Left forelimb (tissue), 1 donor: Measurements from ENCODE around the gene TRPM4.
A peak's percentile ranks its signal among the peaks of the same experiment; 100 is the strongest.
"Not testable (repeated sequence)": the region's sequence is repeated elsewhere in the genome, so short reads cannot be mapped to it uniquely, and the experiment has no call there.

ENCODE experiments used
- DNase-seq: peaks from one replicate; pipeline ENCODE4 v3.0.0-alpha.2; 2018; ENCODE audit warnings: low spot score

The TRPM4 gene

DNA sequence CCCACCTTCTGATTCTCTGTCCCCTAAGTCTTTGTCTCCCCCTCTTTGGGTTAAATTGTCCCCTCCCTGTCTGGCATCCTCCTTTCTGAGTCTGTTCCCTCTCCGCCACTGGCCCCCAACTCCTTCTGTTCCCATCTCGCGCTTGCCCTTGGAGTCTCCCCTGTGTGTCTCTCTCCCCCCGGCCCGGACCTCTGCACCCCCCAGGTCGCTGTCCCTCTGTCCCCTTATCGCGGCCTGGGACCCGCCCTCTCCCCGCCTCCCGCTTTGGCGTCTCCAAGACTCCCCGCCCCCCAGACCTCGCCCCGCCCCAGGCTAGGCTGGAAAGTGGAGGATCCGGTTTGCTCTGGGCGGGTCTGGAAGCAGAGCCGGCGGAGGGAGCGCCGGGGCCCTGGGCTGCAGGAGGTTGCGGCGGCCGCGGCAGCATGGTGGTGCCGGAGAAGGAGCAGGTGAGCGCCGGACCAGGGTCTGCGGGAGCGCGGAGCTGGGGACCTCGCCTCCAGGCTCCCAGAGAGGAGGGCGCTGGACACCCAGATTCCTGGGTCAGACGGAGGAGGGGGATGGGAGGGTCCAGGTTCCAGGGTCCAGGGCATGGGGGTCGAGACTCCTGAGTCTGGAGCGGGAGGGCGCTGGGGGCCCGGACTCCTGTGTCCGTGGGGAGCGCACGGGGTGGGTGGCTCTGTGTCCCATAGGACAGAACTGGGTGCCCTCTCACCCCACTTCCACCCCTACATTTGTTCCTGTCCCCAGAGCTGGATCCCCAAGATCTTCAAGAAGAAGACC, at the start of gene TRPM4:
TSS of gene TRPM4 (plus strand) at position 348 of the 780 bp plus-strand sequence. CDS start at position 423, 75 bp downstream.
- DNase-seq: peak; percentile 92

DNA sequence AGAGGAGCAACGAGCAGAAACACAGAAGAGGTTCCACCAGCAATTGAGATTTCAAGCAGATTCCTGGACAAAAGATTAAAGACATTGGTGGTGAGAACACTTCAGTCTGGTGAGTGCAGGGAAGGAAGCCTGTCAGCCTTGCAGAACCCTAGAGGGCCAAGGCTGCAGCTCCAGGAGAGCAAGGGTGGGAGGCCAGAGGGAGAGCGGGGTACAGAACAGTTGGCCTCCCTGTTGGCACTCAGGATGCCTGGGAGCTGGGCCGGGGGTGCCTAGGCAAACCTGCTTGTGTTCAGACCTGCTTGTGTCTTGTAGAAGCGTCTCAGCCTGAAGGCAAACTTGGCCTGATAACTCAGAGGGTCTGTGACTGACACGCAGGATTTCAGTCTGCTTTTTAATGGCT, 48.5 kb upstream of the TRPM4 start:
- no peak for DNase-seq

DNA sequence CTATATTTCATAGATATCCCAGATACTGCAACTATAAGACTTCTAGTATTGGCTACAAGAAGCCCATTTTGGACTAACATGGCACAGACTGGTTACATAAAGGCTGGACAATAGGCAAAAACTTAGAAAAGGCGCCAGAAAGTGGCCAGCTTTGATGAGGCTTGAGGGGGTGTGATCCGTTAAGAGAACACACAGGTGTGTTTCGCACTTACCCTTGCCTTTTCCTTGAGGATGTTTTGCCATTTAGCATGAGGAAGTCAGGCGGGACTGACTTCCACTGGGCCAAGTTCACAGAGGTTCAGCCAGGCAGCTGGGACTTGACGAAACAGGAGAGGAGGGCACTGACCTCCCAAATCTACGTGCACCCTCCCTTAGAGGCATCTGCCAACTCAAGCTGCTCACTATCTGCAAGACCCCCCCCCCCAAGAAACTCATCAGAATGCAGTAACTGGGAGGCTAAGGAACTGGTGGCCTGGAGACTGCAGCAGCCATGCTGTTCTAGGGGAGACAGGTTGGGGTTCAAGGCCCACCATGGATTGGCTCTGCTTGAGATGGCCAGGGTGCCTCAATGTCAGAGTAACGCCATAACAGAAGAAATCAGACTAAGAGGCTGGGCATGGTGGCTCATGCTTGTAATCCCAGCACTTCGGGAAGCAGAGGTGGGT, 47.9 kb upstream of the TRPM4 start:
- no peak for DNase-seq

DNA sequence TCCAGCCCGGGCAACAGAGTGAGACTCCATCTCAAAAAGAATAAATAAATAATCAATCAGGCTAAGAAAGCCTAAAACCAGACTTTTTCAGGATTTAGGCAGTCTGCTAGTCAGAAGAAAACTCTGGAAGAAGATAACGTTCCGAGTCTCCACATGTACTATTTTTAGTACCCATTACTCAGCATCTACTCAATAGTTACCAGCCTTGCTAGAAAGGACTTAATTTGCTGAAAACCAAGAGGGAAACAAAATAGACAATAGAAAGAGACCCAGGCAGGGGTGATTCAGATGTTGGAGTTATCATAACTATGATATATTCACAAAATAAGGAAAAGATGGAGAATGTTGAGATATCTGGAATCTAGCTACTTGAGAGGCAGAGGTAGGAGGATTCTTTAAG, 47.0 kb upstream of the TRPM4 start:
- DNase-seq: no peak

DNA sequence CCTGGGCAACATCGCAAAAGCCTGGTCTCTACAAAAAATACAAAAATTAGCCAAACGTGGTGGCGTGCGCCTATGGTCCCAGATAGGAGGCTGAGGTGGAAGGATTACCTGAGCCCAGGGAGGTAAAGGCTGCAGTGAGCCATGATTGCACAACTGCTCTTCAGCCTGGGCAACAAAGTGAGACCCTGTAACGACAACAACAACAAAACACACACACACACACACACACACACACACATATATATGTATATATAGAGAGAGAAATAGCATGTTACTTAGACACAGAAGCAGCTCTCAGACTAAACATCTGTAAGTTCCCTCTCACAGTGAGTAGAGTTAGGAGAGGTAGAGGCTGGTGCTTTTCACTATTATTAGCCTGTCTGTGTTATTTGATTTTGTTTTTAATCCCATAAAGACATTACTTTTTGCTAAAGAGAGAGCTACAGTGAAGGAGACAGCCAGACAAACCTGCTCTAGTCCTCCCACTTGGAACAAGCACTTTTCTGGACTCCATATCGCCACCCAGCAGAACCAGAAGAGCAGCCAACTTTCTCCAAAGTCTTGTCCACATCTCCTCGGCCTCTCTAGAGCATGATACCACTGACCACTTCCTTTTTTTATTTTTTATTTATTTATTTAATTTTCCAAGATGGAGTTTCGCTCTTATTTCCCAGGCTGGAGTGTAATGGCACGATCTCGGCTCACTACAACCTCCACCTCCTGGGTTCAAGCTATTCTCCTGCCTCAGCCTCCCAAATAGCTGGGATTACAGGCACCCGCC, 46.2 kb upstream of the TRPM4 start:
- DNase-seq: no peak

DNA sequence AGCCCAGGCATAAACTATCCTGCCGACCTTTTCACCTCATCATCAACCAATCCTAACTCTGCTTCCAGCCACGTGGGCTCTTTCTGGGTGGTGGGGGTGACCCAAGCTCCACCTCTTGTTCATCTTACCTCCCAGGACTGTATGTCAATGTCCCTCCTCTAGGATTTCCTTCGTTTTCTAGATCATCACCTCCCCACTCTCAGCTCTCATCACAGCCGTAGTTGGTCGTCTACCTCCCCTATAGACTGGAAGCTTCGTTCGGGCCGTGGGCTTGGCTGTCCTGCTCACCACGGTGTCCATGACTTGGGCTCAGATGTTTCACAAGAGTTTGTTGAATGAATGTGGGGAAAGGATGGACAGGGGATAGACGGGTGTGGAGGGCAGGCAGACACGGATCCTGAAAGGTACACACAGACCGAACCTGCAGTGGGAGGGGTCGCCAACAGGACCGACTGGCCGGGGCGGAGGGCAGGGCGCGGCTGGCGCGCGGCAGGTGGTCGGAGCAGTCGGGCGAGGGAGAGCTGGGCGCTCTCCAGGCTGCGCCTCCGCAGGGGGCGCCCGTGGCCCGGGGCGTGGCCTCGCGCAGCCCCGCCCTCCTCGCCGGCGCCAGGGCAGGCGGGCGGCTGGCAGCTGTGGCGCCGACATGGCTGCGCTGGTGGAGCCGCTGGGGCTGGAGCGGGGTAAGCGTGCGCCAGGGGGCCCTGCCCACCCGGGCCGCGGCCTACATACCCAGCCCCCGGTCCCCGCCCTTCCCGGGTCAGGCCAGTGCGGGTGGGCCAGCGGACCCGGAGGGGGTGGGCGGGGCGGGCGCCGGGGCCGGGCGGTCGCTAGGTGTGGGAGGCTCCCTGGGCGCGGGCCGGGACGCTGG, 43.6 kb upstream of the TRPM4 start, which contains the start of gene LIN7B:
TSS of gene LIN7B (plus strand) at position 609 of the 868 bp plus-strand sequence. CDS start at position 644, 35 bp downstream.
- DNase-seq: peak; percentile 80

DNA sequence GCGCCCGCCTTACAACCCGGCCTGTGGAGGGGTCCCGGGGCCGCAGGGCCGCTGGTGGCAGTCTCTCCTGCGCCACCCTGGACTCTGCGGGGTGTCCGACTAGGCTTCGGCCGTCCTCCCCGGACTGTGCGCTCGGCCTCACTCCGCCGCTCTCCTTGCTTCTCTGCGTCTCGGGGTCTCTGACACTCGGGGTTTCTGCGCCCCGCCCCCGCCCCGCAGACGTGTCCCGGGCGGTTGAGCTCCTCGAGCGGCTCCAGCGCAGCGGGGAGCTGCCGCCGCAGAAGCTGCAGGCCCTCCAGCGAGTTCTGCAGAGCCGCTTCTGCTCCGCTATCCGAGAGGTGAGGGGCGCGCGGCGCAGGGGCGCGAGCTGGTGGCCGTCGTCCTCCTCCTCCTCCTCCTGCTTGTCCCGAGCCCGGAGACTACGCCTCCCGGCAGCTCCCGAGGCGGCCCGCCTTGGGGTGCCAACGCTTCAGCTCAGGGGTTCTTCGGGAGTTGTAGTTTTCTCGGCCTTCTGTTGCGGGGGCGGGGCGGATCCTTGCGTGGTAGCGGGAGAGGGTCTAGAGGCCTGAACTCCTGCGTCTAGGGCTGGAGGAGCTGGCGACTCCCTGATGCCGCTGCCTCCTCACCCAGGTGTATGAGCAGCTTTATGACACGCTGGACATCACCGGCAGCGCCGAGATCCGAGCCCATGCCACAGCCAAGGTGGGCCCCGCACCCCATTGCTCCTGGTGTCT, 42.8 kb upstream of the TRPM4 start:
- DNase-seq: peak; percentile 82

DNA sequence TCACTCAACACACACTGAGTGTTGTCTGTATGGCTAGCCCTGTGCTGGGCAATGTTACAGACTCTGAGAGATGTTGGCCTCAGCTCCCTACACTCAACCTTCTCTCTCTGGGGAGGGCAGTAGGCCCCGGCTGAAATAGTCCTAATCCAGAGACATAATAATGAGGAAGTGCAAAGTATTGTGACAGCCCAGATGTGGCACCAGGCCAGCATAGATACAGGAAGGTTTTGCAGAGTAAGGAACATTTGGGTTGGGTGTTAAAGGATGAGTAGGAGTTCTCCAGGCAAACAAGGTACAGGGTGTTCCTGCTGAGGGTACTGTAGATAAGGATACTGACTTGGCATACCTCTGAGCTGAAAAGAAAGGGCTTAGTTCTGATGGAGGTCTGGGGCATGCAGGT, 41.0 kb upstream of the TRPM4 start:
- no peak for DNase-seq

DNA sequence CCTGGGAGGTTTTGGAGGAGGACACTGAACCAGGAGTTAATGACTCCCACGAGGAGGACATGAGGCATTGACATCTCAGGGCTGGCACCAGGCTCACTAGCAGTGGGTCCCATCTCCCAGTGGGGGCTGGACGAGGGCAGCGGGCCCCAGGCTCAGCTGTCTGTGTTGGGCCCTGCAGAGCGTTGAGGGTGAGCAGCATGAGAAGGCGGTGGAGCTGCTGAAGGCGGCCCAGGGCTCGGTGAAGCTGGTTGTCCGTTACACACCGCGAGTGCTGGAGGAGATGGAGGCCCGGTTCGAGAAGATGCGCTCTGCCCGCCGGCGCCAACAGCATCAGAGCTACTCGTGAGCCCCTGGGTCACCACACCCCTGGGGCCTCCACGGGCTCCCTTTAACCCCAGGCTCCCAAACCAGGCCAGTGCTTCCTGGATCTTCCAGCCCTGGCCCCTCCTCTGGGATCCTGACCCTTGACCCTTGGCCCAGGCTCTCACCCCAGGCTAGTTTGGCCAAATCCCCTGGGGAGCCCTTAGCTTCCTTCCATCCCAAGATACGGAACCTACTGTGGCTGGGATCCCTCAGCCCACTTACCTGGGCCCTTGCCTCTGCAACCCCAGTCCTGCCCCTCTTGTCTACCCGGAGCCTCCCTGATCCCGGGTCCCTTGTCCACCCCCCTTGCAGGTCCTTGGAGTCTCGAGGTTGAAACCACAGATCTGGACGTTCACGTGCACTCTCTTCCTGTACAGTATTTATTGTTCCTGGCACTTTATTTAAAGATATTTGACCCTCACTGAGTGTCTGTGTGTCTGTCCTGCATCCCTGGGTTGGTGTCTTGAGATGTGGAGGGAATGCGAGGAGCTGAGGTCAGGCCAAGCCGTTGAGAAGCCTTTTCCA, 39.7 kb upstream of the TRPM4 start:
- DNase-seq: no peak

DNA sequence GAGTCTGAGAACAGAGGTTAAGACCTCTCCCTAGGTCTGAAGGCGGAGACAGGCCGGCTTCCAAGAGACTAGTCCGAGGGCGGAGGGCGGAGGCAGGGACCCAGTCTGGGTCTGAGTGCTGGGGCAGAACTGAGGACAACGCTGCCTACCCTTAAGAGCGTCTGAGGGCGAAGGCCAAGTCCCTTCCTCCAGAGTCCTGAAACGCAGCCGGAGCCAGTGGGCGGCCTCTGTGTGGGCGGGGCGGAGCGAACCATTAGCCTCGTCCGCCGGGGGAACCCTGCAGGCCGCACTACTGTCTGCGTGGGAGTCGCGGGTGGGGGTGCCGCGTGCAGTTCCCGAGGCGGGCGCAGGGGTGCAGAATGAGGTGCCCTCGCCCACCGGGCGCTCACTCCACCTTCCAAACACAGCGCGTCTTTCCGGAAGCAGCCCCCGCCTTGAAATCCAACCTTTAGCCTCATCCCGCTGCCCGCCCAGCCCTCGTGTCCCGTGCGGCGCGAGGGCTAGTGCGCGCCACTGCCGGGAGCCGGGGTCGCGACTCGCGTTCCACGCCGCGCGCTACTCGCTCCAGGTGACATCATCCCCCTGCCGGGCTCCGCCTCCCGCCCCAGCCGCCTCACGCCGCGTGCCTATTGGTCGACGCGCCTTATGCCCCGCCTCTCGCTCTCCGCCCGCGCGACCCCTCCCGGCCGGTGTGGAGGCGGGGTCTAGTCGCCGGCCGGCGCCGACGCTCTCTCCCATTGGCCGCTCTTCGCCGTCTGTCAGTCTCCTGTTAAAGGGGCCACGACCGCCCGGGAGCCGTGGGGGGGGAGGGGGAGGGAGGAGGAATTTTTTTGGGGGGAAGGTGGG, 38.8 kb upstream of the TRPM4 start, which contains the start of gene C19orf73:
TSS of gene C19orf73 (minus strand) at position 579 of the 846 bp plus-strand sequence. CDS start at position 458, 121 bp downstream.
- DNase-seq: peak; percentile 95

DNA sequence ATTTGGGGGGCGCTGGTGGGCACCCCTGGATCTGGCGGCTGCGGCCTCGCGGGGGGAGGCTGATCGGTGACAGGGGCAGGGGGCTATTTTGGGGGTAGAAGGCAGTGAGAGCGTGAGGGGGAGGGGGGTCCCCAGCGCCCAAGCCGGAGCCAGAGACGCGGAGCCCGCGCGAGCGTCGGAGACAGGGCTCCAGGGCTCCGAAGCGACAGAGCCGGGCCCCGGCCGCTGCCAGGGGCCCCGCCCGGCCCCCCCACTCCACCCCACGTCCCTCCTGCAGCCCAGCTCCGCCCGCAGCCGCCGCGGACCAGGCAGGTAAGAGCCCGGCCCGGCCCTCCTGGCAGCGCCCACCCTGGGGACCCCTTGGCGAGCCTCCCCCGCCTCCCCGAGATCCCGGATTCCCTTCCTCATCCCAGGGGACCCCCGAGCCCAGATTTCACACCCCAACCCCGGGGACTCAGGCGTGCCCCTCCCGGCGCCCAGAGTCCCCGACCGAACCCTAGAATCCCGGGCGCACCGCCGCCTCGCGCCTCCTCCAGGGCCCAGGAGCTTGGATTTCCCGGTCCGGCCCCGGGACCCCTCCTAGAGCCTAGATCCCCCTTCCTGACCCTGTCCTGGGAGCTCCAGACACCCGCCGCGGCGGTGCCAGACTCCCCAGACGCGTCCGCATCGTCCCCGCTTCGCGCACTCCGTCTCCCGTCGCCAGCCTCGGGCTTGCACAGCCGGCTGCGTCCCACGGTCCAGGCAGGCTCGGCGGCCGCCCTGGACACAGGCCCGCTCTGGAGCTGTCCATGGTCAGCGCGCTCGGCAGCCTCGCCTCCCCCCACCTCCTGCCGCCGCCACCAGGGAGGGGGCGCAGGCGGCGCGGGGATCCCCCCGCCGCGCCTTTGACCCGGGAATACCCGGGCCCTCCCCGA, 37.9 kb upstream of the TRPM4 start, which contains the start of gene PPFIA3:
TSS of gene PPFIA3 (plus strand) at position 134 of the 914 bp plus-strand sequence. CDS start 8,330 bp downstream, outside the sequence.
- DNase-seq: peak; percentile 83

DNA sequence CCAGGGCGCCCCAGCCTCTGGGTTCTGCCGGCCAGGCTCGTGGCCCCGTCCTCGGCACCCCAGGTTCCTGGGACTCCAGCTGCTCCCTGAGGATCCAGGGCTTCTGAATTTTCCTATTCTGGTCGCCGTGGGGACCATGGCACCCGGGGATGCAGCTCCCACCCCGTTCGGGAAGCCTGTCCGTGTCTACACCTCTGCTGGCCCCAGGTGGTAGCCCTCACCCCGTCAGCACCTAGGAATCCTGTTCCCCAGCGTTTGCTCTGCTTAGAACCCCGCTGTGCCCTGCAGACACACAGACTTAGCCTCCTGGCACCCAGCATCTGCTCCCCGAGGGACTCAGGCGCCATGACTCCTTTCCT, 37.3 kb upstream of the TRPM4 start:
- no peak for DNase-seq

DNA sequence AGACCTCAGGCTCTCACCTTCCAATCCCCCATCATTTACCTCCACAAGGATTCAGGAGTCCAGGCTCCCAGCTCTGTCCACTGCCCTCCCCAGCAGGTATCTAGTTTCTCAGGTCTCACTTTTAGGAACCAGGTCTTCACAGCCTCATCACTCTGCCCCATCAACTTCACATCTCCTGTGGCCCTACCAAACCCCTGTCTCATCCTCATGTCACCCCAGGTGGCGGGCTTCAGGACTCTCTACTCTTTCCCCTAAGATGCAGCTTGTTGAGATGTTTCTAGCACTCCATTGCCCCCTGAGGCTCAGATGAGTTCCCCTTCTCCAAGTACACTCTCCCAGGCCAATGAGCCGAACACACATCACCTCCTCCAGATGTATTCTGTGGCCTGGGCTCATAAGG, 36.7 kb upstream of the TRPM4 start:
- DNase-seq: no peak

DNA sequence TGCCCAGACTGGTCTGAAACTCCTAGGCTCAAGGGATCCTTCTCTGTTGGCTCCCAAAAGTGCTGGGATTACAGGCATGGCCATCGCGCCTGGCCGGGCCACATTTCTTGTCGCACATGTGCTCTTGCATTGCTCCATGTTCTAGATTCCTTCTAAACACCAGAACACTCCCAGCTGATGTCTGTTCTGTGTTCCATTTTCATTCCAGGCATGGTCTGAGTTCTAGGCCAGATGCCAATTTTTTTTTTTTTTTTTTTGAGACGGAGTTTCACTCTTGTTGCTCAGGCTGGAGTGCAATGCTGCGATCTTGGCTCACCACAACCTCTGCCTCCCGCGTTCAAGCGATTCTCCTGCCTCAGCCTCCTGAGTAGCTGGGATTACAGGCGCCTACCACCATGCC, 35.8 kb upstream of the TRPM4 start:
- not testable (repeated sequence) for DNase-seq

DNA sequence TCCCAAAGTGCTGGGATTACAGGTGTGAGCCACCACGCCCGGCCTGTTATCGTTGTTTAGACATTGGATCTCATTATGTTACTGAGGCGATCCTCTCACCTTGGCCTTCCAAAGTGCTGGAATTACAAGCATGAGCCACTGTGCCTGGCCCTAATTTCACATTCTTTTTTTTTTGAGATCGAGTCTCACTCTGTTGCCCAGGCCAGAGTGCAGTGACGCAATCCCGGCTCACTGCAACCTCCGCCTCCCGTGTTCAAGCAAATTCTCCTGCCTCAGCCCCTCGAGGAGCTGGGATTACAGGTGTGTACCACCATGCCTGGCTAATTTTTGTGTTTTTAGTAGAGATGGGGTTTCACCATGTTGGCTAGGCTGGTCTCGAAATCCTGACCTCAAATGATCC, 34.3 kb upstream of the TRPM4 start:
- DNase-seq: not testable (repeated sequence)

DNA sequence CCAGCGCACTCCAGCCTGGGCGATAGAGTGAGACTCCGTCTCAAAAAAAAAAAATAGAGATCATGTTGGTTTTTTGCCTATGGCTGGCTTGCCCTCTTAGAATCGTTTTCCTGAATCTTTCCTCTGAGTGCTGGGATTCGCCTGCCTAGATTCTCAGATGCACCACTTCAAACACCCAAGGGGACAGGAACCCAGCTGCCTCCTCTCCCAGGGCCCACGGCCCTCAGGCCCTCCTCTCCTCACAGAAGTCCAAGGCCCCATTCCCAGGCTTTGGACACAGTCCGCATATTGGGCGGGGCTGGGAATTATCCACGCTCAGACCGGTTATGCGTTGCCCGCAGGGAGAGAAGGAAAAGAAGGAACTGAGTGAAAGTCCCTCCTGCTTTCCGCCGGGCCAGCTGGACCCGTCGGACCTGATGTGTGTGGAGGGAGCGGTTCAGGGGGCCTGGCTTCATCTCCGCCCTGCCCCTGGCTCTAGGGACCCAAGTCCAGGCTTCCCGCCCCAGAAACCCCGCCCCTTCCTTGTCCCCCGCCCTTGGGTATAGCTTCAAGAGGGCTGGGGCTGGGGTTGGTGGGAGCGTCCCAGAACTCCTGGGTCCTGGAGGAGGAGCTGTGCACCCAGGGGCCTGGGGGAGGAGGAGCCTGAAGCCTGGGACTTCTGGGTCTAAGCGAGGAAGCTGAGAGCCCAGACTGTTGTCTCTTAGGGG, 32.4 kb upstream of the TRPM4 start:
- no peak for DNase-seq

DNA sequence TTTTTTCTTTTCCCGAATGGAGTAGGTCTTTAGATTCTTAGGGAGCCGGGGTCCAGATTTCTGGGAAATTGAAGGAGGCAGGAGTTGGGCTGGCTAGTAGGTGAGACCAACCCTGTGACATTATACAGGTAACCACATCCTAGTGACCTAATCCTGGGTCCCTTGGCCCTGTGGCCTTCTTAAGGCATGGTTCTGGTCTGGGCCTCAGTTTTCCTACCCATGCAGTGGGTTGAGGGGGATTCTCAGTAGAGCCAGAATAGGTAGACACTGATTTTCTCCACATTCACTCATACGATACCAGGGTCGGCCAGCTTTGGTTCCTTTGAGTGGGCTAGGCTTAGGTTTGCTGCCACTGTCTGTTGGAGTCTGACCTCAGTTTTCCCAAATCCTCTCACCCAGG, 31.0 kb upstream of the TRPM4 start:
- DNase-seq: no peak
